H1 (cell line): Measurements from ENCODE around the gene IL17D. TPM values are rescaled to one million over a fixed set of nuclear protein-coding genes. Genes with fewer than 3 reads are reported as not detected.

Source experiments
- CTBP2 ChIP-seq: IDR thresholded peaks from 2 replicates; pipeline ENCODE4 v1.7.0; 2011; ENCODE audit warnings: borderline replicate concordance, mild to moderate bottlenecking, moderate library complexity, mixed read lengths, low read length; ENCODE audit not compliant: insufficient read depth, insufficient read length
- HDAC6 ChIP-seq: IDR thresholded peaks from one replicate; pipeline ENCODE4 v1.7.1; 2012; ENCODE audit warnings: low read depth, mild to moderate bottlenecking, inconsistent platforms, low read length, moderate library complexity
- POLR2A ChIP-seq, 2 experiments: IDR thresholded peaks; 1 replicate in 1 of 2; 2 replicates in 1 of 2; pipeline ENCODE4 v1.6.1; 2011; ENCODE audit warnings: low read depth in 2 of 2, low read length in 2 of 2, mild to moderate bottlenecking in 2 of 2; ENCODE audit errors: control extremely low read depth in 1 of 2
- RBBP5 ChIP-seq: IDR thresholded peaks from 2 replicates; pipeline ENCODE4 v1.7.1; 2012; ENCODE audit warnings: low read depth, mild to moderate bottlenecking, inconsistent platforms, low read length, moderate library complexity, borderline replicate concordance
- SIRT6 ChIP-seq: IDR thresholded peaks from one replicate; pipeline ENCODE4 v1.7.1; 2012; ENCODE audit warnings: low read length, inconsistent platforms
- polyA plus RNA-seq, 7 experiments: library from polyadenylated mRNA; depleted of rRNA in 3 of 7; stranded (reverse) in 5 of 7; unstranded in 2 of 7; fragments of >200 nt in 5 of 7; fragments of 200-250 nt in 2 of 7; gene quantifications; 1 replicate in 5 of 7; 2 replicates in 1 of 7; 4 replicates in 1 of 7; pipeline versions ENCODE4 v1.2.1 to v1.2.3, GENCODE V29; 2011 to 2013; ENCODE audit warnings: missing spikeins in 2 of 7, mixed read lengths in 2 of 7
- total RNA-seq: library from RNA; stranded (reverse); fragmentation: NEBNext Ultra II Directional; extraction: Animal tissue kit (Norgen Biotek cat#: 25700); gene quantifications from 2 replicates; pipeline ENCODE4 v1.2.1, GENCODE V29; 2021

Gene IL17D
- total and polyA plus RNA-seq, 2 of the 8 experiments (the other 6 are each of a cell fraction or from before 2014, with no cell fraction given) = 0.56 to 0.59 TPM

DNA sequence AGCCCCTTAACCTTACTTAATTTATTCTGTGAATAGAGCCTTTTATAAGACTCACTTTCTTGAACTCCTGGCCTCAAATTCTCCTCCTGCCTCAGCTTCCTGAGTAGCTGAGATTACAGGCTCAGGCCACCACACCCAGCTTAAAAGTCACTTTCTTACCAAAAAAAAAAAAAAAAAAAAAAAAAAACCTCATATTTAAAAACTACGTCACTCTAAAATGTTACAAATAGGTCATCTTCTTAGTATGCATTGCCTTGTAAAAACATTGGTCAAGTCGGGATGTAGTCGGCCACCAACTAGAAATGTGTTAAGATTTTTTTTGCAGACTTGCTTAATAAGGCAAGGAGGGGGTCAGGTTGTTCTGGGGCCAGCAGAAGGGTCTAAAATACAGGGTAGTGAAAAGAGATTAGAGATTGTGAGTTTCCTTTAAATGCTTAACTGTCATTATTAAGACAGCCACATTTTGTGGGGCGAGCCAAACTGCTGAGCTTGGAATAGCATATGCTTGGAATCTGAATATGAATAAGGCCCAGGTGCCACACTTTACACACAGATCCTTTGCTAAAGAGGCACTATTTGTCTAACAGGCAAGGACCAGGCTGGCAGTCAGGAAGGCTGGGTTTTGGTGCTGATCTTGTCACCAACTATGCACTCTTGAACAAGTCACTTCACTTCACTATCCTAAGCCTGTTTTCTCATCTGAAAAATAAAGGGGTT, 16.5 kb upstream of the IL17D start (continued):
- TF ChIP-seq RBBP5 (no peak), SIRT6 (no peak), CTBP2 (no peak), HDAC6 (no peak), POLR2A (IDR thresholded peaks at IDR 0.05; ENCODE audit: control extremely low read depth in 1 of 2, low read depth in 2 of 2, low read length in 2 of 2) (no peak)
- TF ChIP-seq, all 59 proteins: peak for 0
